ENCODE results near the gene SMURF1.

SMURF1 gene

DNA sequence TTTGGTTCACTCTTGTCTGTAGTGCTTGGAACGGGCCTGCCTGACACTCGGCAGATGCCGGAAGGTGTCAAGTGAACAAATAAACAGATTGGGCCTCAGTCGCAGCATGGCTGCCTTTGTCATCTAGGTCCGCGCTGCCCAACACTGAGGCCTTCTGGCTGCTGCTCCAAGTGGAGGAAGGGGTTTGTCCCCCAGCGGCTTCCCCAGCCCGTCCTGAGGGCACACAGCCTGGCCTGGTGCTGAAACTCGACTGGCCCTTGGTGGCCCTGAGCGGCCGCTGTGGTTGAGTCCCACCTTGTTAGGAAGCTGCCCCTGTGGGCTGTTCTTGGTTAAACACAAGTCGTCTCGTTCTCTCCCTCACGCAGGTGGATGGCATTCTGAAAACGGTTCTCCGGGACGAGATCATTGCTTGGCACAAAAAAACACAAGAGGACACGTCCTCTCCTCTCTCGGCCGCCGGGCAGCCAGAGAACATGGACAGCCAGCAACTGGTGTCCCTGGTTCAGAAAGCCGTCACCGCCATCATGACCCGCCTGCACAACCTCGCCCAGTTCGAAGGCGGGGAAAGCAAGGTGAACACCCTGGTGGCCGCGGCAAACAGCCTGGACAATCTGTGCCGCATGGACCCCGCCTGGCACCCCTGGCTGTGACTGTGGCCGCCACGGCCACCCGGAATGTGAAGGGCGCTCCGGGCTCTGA, 132.1 kb downstream of the SMURF1 start:
- TF ChIP-seq GLIS3 (CRISPR knock-in tag; IDR thresholded peaks at IDR 0.05): no peak
- TF ChIP-seq, protein P1, sequence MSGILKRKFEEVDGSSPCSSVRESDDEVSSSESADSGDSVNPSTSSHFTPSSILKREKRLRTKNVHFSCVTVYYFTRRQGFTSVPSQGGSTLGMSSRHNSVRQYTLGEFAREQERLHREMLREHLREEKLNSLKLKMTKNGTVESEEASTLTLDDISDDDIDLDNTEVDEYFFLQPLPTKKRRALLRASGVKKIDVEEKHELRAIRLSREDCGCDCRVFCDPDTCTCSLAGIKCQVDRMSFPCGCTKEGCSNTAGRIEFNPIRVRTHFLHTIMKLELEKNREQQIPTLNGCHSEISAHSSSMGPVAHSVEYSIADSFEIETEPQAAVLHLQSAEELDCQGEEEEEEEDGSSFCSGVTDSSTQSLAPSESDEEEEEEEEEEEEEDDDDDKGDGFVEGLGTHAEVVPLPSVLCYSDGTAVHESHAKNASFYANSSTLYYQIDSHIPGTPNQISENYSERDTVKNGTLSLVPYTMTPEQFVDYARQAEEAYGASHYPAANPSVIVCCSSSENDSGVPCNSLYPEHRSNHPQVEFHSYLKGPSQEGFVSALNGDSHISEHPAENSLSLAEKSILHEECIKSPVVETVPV (CRISPR knock-in tag; IDR thresholded peaks at IDR 0.05): no peak
- no peak for TF ChIP-seq ISL1 (CRISPR knock-in tag; IDR thresholded peaks at IDR 0.05)
- no peak for TF ChIP-seq CSDC2 (CRISPR knock-in tag; IDR thresholded peaks at IDR 0.05)
- no peak for TF ChIP-seq ZFP30 (CRISPR knock-in tag; IDR thresholded peaks at IDR 0.05)
- TF ChIP-seq ESRRG (CRISPR knock-in tag; IDR thresholded peaks at IDR 0.05): no peak
- TF ChIP-seq ZC3H10 (CRISPR knock-in tag; IDR thresholded peaks at IDR 0.05): no peak
- no peak for TF ChIP-seq ZNF565 (CRISPR knock-in tag; conservative IDR thresholded peaks at IDR 0.05; ENCODE audit: low read depth)
- TF ChIP-seq OSR1 (CRISPR knock-in tag; IDR thresholded peaks at IDR 0.05): no peak
- TF ChIP-seq TOX (CRISPR knock-in tag; IDR thresholded peaks at IDR 0.05; ENCODE audit: borderline replicate concordance): no peak
- TF ChIP-seq, protein P2, sequence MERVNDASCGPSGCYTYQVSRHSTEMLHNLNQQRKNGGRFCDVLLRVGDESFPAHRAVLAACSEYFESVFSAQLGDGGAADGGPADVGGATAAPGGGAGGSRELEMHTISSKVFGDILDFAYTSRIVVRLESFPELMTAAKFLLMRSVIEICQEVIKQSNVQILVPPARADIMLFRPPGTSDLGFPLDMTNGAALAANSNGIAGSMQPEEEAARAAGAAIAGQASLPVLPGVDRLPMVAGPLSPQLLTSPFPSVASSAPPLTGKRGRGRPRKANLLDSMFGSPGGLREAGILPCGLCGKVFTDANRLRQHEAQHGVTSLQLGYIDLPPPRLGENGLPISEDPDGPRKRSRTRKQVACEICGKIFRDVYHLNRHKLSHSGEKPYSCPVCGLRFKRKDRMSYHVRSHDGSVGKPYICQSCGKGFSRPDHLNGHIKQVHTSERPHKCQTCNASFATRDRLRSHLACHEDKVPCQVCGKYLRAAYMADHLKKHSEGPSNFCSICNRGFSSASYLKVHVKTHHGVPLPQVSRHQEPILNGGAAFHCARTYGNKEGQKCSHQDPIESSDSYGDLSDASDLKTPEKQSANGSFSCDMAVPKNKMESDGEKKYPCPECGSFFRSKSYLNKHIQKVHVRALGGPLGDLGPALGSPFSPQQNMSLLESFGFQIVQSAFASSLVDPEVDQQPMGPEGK (CRISPR knock-in tag; IDR thresholded peaks at IDR 0.05; ENCODE audit: borderline replicate concordance): no peak
- no peak for TF ChIP-seq ARNTL (CRISPR knock-in tag; IDR thresholded peaks at IDR 0.05; ENCODE audit: borderline replicate concordance, low read depth)
- TF ChIP-seq, protein P3, sequence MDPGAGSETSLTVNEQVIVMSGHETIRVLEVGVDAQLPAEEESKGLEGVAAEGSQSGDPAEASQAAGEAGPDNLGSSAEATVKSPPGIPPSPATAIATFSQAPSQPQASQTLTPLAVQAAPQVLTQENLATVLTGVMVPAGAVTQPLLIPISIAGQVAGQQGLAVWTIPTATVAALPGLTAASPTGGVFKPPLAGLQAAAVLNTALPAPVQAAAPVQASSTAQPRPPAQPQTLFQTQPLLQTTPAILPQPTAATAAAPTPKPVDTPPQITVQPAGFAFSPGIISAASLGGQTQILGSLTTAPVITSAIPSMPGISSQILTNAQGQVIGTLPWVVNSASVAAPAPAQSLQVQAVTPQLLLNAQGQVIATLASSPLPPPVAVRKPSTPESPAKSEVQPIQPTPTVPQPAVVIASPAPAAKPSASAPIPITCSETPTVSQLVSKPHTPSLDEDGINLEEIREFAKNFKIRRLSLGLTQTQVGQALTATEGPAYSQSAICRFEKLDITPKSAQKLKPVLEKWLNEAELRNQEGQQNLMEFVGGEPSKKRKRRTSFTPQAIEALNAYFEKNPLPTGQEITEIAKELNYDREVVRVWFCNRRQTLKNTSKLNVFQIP (CRISPR knock-in tag; IDR thresholded peaks at IDR 0.05; ENCODE audit: borderline replicate concordance, low read depth): no peak
- no peak for ATAC-seq

DNA sequence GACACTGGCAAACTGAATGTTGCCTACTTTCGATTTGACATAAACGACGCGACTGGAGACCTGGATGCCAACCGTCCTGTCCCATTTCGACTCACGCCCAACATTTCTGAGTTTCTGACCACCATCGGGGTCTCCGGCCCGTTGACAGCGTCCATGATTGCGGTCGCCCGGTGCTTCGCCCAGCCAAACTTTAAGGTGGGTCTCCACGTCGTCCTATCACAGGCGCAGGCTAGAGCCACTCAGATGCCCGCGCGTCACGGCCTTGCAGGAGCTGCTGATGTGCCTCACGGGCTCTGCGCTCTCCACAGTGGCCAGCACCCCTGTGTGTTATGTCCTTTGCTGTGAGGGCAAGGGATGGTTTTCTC, 132.6 kb downstream of the SMURF1 start:
- ATAC-seq: no peak
- TF ChIP-seq, protein P3 (CRISPR knock-in tag; IDR thresholded peaks at IDR 0.05; ENCODE audit: borderline replicate concordance, low read depth): no peak
- TF ChIP-seq OSR1 (CRISPR knock-in tag; IDR thresholded peaks at IDR 0.05): no peak
- TF ChIP-seq TOX (CRISPR knock-in tag; IDR thresholded peaks at IDR 0.05; ENCODE audit: borderline replicate concordance): no peak
- TF ChIP-seq RARB (CRISPR knock-in tag; IDR thresholded peaks at IDR 0.05): no peak
- TF ChIP-seq TCF4 (CRISPR knock-in tag; IDR thresholded peaks at IDR 0.05; ENCODE audit: borderline replicate concordance): no peak
- no peak for TF ChIP-seq ARNTL (CRISPR knock-in tag; IDR thresholded peaks at IDR 0.05; ENCODE audit: borderline replicate concordance, low read depth)
- TF ChIP-seq, protein P4, sequence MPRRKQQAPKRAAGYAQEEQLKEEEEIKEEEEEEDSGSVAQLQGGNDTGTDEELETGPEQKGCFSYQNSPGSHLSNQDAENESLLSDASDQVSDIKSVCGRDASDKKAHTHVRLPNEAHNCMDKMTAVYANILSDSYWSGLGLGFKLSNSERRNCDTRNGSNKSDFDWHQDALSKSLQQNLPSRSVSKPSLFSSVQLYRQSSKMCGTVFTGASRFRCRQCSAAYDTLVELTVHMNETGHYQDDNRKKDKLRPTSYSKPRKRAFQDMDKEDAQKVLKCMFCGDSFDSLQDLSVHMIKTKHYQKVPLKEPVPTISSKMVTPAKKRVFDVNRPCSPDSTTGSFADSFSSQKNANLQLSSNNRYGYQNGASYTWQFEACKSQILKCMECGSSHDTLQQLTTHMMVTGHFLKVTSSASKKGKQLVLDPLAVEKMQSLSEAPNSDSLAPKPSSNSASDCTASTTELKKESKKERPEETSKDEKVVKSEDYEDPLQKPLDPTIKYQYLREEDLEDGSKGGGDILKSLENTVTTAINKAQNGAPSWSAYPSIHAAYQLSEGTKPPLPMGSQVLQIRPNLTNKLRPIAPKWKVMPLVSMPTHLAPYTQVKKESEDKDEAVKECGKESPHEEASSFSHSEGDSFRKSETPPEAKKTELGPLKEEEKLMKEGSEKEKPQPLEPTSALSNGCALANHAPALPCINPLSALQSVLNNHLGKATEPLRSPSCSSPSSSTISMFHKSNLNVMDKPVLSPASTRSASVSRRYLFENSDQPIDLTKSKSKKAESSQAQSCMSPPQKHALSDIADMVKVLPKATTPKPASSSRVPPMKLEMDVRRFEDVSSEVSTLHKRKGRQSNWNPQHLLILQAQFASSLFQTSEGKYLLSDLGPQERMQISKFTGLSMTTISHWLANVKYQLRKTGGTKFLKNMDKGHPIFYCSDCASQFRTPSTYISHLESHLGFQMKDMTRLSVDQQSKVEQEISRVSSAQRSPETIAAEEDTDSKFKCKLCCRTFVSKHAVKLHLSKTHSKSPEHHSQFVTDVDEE (CRISPR knock-in tag; IDR thresholded peaks at IDR 0.05): no peak
- TF ChIP-seq ZFP3 (CRISPR knock-in tag; IDR thresholded peaks at IDR 0.05): no peak

DNA sequence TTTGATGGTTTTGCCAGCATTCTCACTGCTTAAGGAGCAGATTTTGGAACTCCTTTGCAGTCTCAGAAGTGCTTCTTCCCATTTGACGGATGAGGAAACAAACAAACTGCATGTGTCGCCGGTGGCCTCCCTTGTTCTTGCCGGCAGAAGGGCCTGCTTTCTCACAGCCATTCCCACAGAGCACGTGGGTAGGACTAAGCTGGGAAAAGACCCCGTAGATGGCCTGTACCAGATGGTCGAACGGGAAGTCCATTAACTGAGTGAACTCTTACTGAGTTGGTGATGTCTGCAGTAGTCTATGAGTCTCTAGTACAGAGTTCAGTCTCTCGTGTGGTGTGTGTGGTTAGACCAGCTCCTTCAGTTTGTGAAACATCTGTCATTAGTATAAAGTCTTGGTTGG, 133.6 kb downstream of the SMURF1 start:
- no peak for ATAC-seq
- TF ChIP-seq, protein P3 (CRISPR knock-in tag; IDR thresholded peaks at IDR 0.05; ENCODE audit: borderline replicate concordance, low read depth): no peak
- no peak for TF ChIP-seq ISL1 (CRISPR knock-in tag; IDR thresholded peaks at IDR 0.05)
- no peak for TF ChIP-seq RARB (CRISPR knock-in tag; IDR thresholded peaks at IDR 0.05)
- TF ChIP-seq, protein P4 (CRISPR knock-in tag; IDR thresholded peaks at IDR 0.05): no peak
- no peak for TF ChIP-seq TOX (CRISPR knock-in tag; IDR thresholded peaks at IDR 0.05; ENCODE audit: borderline replicate concordance)
- no peak for TF ChIP-seq ZC3H10 (CRISPR knock-in tag; IDR thresholded peaks at IDR 0.05)
- TF ChIP-seq, protein P1 (CRISPR knock-in tag; IDR thresholded peaks at IDR 0.05): no peak
- TF ChIP-seq ARNTL (CRISPR knock-in tag; IDR thresholded peaks at IDR 0.05; ENCODE audit: borderline replicate concordance, low read depth): no peak
- no peak for TF ChIP-seq ZNF70 (CRISPR knock-in tag; IDR thresholded peaks at IDR 0.05)
